Glutamatergic neuron (in vitro differentiated cells): ENCODE results near the gene HK1. TPM values are rescaled to one million over a fixed set of nuclear protein-coding genes. Genes with fewer than 3 reads are reported as not detected.

ENCODE experiments used
- DNase-seq: peaks from one replicate; pipeline ENCODE4 v3.0.0; 2022
- H3K27ac Mint-ChIP-seq: one replicate; pipeline ENCODE4 v1.8.0; 2020; ENCODE audit warnings: mild to moderate bottlenecking, mixed read lengths, inconsistent platforms; ENCODE audit not compliant: unreplicated experiment
- H3K27me3 Mint-ChIP-seq: one replicate; pipeline ENCODE4 v1.8.0; 2020; ENCODE audit warnings: mild to moderate bottlenecking, moderate library complexity, mixed read lengths, inconsistent platforms; ENCODE audit not compliant: unreplicated experiment
- H3K36me3 Mint-ChIP-seq: one replicate; pipeline ENCODE4 v1.8.0; 2020; ENCODE audit warnings: mild to moderate bottlenecking, mixed read lengths, inconsistent platforms; ENCODE audit not compliant: unreplicated experiment
- H3K4me1 Mint-ChIP-seq: one replicate; pipeline ENCODE4 v1.8.0; 2020; ENCODE audit warnings: mild to moderate bottlenecking, low read depth, mixed read lengths, inconsistent platforms; ENCODE audit not compliant: unreplicated experiment
- H3K4me3 Mint-ChIP-seq: one replicate; pipeline ENCODE4 v1.8.0; 2020; ENCODE audit warnings: mild to moderate bottlenecking, mixed read lengths, inconsistent platforms; ENCODE audit not compliant: unreplicated experiment
- H3K9me3 Mint-ChIP-seq: one replicate; pipeline ENCODE4 v1.8.0; 2020; ENCODE audit warnings: mild to moderate bottlenecking, moderate library complexity, mixed read lengths, inconsistent platforms; ENCODE audit not compliant: unreplicated experiment
- total RNA-seq: library from RNA; stranded (reverse); fragmentation: NEBNext Ultra II Directional; extraction: Animal tissue kit (Norgen Biotek cat#: 25700); gene quantifications from one replicate; pipeline ENCODE4 v1.2.1, GENCODE V29; 2021; ENCODE audit not compliant: unreplicated experiment
- TF ChIP-seq, protein P1 (sequence below): fragments of 200-600 bp; sonication (generic); IDR thresholded peaks from one replicate; pipeline ENCODE4 v1.5.0; 2021; ENCODE audit not compliant: partially characterized antibody, unreplicated experiment

The HK1 gene
- total RNA-seq, 1 donor from 2014 or later, result 240 TPM

DNA sequence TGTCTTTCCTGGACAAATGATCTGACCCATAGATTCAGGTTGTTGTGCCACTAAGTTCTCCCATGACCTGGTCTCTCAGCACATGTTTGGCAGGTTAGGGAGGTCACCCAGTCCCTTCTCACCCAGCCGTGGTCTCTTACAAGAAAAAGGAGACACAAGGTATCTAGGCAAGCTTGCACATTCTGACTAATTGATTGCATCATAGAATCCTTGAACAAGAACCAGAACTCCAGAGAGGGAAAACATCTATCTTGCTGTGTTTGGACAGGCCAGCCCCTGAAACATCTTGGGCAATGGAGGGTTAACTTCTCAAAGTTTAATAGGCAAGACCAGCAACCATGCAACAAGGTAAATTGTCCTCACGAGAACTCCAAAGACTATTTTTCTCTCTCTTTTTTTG, 8.5 kb upstream of the HK1 start:
- Mint-ChIP-seq H3K27ac (no peak overlapping the region), H3K27me3 (no peaks in the 10 kb centered on the region), H3K4me1 (no peaks in the 10 kb centered on the region), H3K36me3 (no peaks in the 10 kb centered on the region), H3K9me3 (no peaks in the 10 kb centered on the region), H3K4me3 (no peak overlapping the region)
- no peak for DNase-seq
- TF ChIP-seq, protein P1, sequence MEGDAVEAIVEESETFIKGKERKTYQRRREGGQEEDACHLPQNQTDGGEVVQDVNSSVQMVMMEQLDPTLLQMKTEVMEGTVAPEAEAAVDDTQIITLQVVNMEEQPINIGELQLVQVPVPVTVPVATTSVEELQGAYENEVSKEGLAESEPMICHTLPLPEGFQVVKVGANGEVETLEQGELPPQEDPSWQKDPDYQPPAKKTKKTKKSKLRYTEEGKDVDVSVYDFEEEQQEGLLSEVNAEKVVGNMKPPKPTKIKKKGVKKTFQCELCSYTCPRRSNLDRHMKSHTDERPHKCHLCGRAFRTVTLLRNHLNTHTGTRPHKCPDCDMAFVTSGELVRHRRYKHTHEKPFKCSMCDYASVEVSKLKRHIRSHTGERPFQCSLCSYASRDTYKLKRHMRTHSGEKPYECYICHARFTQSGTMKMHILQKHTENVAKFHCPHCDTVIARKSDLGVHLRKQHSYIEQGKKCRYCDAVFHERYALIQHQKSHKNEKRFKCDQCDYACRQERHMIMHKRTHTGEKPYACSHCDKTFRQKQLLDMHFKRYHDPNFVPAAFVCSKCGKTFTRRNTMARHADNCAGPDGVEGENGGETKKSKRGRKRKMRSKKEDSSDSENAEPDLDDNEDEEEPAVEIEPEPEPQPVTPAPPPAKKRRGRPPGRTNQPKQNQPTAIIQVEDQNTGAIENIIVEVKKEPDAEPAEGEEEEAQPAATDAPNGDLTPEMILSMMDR, result no peak

DNA sequence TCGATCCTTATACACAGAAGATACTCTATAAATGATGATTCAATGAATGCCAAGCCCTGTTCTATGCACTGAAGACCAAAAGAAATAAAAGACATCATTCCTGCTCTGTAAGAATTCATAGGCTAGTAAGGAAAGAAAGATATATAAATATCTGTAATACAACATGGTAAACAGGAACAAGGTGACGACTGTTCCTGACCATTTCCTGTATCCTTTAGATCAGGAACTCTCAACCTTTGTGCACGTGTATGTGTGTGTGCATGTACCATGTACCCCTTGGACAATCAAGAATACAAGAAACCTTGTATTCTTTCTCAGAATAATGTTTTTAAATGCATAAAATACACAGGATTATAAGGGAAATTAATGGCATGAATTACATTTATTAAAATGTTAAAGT, 7.3 kb upstream of the HK1 start:
- no peaks in the 10 kb centered on the region for H3K27me3 Mint-ChIP-seq
- no peak for DNase-seq
- no peaks in the 10 kb centered on the region for H3K36me3 Mint-ChIP-seq
- no peaks in the 10 kb centered on the region for H3K4me1 Mint-ChIP-seq
- no peaks in the 10 kb centered on the region for H3K9me3 Mint-ChIP-seq
- H3K4me3 Mint-ChIP-seq, result no peak overlapping the region
- TF ChIP-seq, protein P1, result no peak
- no peak overlapping the region for H3K27ac Mint-ChIP-seq

DNA sequence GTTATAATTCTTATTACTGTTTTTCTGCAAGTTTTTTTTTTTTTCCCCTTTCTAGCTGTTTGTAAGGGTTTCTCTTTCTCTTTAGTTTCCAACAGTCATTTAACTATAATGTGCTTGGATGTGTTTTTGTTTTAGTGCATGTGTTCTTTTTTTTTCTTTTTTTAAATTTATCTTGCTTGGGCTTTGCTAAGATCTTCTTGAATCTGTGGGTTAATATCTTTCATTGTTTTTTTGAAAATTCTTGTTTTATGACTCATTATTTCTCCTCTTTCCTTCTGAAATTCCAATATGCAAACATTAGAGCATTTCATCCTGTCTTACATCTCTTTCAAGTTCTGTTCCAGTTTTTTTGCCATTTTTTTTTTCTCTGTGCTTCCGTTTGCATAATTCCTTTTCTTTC, 5.7 kb upstream of the HK1 start:
- Mint-ChIP-seq H3K36me3 (no peaks in the 10 kb centered on the region), H3K4me3 (no peak overlapping the region), H3K9me3 (no peaks in the 10 kb centered on the region), H3K4me1 (no peaks in the 10 kb centered on the region), H3K27ac (no peak overlapping the region), H3K27me3 (no peaks in the 10 kb centered on the region)
- DNase-seq, result no peak
- TF ChIP-seq, protein P1, result no peak

DNA sequence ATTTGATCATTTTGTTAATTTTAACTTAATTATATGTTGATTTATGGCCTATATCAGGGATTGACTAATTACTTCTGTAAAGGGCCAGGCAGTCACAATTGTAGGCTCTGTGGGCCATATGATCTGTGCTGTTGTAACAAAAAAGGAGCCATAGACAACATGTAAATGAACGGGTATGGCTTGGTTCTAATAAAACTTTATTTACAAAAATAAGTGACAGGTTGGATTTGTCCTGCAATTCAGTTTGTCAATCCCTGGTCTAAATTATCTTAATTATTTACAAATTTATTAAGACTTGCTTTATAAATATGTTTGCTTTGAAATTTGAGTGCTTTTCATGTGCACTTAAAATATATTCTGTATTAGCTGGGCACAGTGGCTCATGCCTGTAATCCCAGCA, 2.9 kb upstream of the HK1 start:
- H3K9me3 Mint-ChIP-seq, result no peaks in the 10 kb centered on the region
- TF ChIP-seq, protein P1, result no peak
- H3K36me3 Mint-ChIP-seq, result no peaks in the 10 kb centered on the region
- H3K27ac Mint-ChIP-seq, result no peak overlapping the region
- DNase-seq, result no peak
- no peaks in the 10 kb centered on the region for H3K27me3 Mint-ChIP-seq
- no peaks in the 10 kb centered on the region for H3K4me1 Mint-ChIP-seq
- H3K4me3 Mint-ChIP-seq, result no peak overlapping the region

DNA sequence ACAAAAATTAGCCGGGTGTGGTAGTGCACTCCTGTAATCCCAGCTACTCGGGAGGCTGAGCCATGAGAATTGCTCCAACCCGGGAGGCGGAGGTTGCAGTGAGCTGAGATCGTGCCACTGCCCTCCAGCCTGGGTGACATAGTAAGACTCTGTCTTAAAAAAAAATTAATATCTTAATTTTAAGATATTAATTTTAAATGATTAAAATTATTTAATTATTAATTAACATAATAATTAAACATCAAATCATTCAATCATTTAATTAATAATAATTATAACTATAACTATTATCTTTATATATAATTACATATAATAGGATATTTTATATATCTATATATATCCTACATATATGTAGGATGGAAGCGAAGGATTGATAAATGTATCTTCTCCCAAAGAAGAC, 1.8 kb upstream of the HK1 start:
- Mint-ChIP-seq H3K27me3 (no peaks in the 10 kb centered on the region), H3K4me3 (no peak overlapping the region), H3K27ac (no peak overlapping the region), H3K9me3 (no peaks in the 10 kb centered on the region), H3K36me3 (peaks cover 3% of the 10 kb centered on the region), H3K4me1 (no peaks in the 10 kb centered on the region)
- no peak for DNase-seq
- TF ChIP-seq, protein P1, result no peak
